NCI-H446 treated with DMSO at 0.1 percent for 48 hours (cell line): Measurements from ENCODE around the gene LHPP.
"Not testable (repeated sequence)": the region's sequence is repeated elsewhere in the genome, so short reads cannot be mapped to it uniquely, and the experiment has no call there.

Experiments
- DNase-seq: peaks from one replicate; lab custom pipeline; 2025; lab: John Stamatoyannopoulos, UW

Gene LHPP

GRCh38 chr10:124606822-124607221 lies 145.2 kb downstream of the LHPP start:
- no peak for DNase-seq

- DNase-seq = no peak
Measured at GRCh38 chr10:124607693-124608092, 146.1 kb downstream of the LHPP start.

GRCh38 chr10:124608093-124608721 lies 146.6 kb downstream of the LHPP start:
- no peak for DNase-seq

GRCh38 chr10:124609698-124610097 lies 148.1 kb downstream of the LHPP start:
- no peak for DNase-seq

GRCh38 chr10:124610186-124610585 lies 148.6 kb downstream of the LHPP start:
- DNase-seq = not testable (repeated sequence)

- not testable (repeated sequence) for DNase-seq
Measured at GRCh38 chr10:124610851-124611250, 149.2 kb downstream of the LHPP start.

GRCh38 chr10:124611738-124612137 lies 150.1 kb downstream of the LHPP start:
- DNase-seq = no peak

GRCh38 chr10:124612611-124613498 lies 151.2 kb downstream of the LHPP start:
- no peak for DNase-seq

- DNase-seq = no peak
Measured at GRCh38 chr10:124614003-124614659, 152.5 kb downstream of the LHPP start.

- DNase-seq = no peak
Measured at GRCh38 chr10:124615259-124615658, 153.6 kb downstream of the LHPP start.

- no peak for DNase-seq
Measured at GRCh38 chr10:124616040-124616835, 154.6 kb downstream of the LHPP start.

- no peak for DNase-seq
Measured at GRCh38 chr10:124616836-124617130, 155.2 kb downstream of the LHPP start.

GRCh38 chr10:124618470-124619073 lies 156.9 kb downstream of the LHPP start:
- no peak for DNase-seq

- DNase-seq = no peak
Measured at GRCh38 chr10:124619195-124619594, 157.6 kb downstream of the LHPP start.

GRCh38 chr10:124619802-124620490 lies 158.3 kb downstream of the LHPP start:
- no peak for DNase-seq

GRCh38 chr10:124621637-124622036 lies 160.0 kb downstream of the LHPP start:
- DNase-seq = no peak

- no peak for DNase-seq
Measured at GRCh38 chr10:124622158-124622557, 160.5 kb downstream of the LHPP start.

- no peak for DNase-seq
Measured at GRCh38 chr10:124622866-124623536, 161.4 kb downstream of the LHPP start.

- no peak for DNase-seq
Measured at GRCh38 chr10:124624006-124624405, 162.4 kb downstream of the LHPP start.

GRCh38 chr10:124624466-124624865 lies 162.8 kb downstream of the LHPP start:
- DNase-seq = no peak

GRCh38 chr10:124624895-124625294 lies 163.3 kb downstream of the LHPP start:
- no peak for DNase-seq
